GM12864 (cell line): ENCODE results near the gene ABHD2.
"Not testable (repeated sequence)": the region's sequence is repeated elsewhere in the genome, so short reads cannot be mapped to it uniquely, and the experiment has no call there.

Experiments used
- DNase-seq: peaks from one replicate; pipeline ENCODE4 v3.0.0-alpha.2; 2011; ENCODE audit warnings: low read depth
- H3K4me3 ChIP-seq: 2 replicates; pipeline ENCODE4 v1.5.1; 2011; ENCODE audit warnings: mild to moderate bottlenecking, low read depth, low read length, control low read depth
- CTCF ChIP-seq: IDR thresholded peaks from 2 replicates; pipeline ENCODE4 v1.5.1; 2011; ENCODE audit warnings: low read depth, mild to moderate bottlenecking, moderate library complexity, low read length, control low read depth, inconsistent platforms; ENCODE audit errors: missing control alignments

ABHD2 gene

GRCh38 chr15:89227425-89227824, 139.2 kb downstream of the ABHD2 start:
- TF ChIP-seq CTCF, result no peak
- H3K4me3 ChIP-seq, result no peak overlapping the region
- no peak for DNase-seq

- no peak for DNase-seq
- TF ChIP-seq CTCF, result no peak
These were observed 142.0 kb downstream of the ABHD2 start for GRCh38 chr15:89230277-89230676.

GRCh38 chr15:89231832-89232231, 143.6 kb downstream of the ABHD2 start:
- no peak for TF ChIP-seq CTCF
- no peak for DNase-seq
- no peak overlapping the region for H3K4me3 ChIP-seq

More at GRCh38 chr15:89230277-89230676, 142.0 kb downstream of the ABHD2 start:
- no peak overlapping the region for H3K4me3 ChIP-seq

- not testable (repeated sequence) for H3K4me3 ChIP-seq, DNase-seq
These were observed 151.9 kb downstream of the ABHD2 start for GRCh38 chr15:89239883-89240810.

GRCh38 chr15:89243046-89243690, 154.9 kb downstream of the ABHD2 start:
- no peak for TF ChIP-seq CTCF
- H3K4me3 ChIP-seq, result peak overlapping the region; percentile 78
- no peak for DNase-seq

- TF ChIP-seq CTCF, result peak; percentile 43
- DNase-seq, result peak; percentile 86
- H3K4me3 ChIP-seq, result peak within 1 kb of the TSS; percentile 78
These were observed 155.7 kb downstream of the ABHD2 start, which contains the start of gene FANCI for GRCh38 chr15:89243691-89244573. Gene FANCI (plus strand): TSS chr15:89243979. CDS start chr15:89247648, 3,669 bp downstream.

- H3K4me3 ChIP-seq, result peak overlapping the region; percentile 78
These were observed 156.3 kb downstream of the ABHD2 start for GRCh38 chr15:89244574-89244903.

More at GRCh38 chr15:89244574-89244903, 156.3 kb downstream of the ABHD2 start:
- peak; percentile 8 for DNase-seq
- no peak for TF ChIP-seq CTCF
